GM18505 (cell line): Measurements from ENCODE around the gene DCUN1D3.

Experiments
- ATAC-seq: cut with Tn5 transposase; IDR thresholded peaks from one replicate; pipeline ENCODE4 v1.9.1; 2021; ENCODE audit not compliant: unreplicated experiment
- POLR2A ChIP-seq: IDR thresholded peaks from 4 replicates; pipeline ENCODE4 v1.6.1; 2011; ENCODE audit warnings: borderline replicate concordance; ENCODE audit not compliant: insufficient read depth, insufficient read length; ENCODE audit errors: extremely low read depth

Gene DCUN1D3

GRCh38 chr16:20839504-20839903 is 60.7 kb downstream of the DCUN1D3 start:
- ATAC-seq = no peak

GRCh38 chr16:20838240-20838639 is 61.9 kb downstream of the DCUN1D3 start:
- ATAC-seq = no peak
- TF ChIP-seq POLR2A = no peak

More at GRCh38 chr16:20839504-20839903, 60.7 kb downstream of the DCUN1D3 start:
- TF ChIP-seq POLR2A = no peak

DNA sequence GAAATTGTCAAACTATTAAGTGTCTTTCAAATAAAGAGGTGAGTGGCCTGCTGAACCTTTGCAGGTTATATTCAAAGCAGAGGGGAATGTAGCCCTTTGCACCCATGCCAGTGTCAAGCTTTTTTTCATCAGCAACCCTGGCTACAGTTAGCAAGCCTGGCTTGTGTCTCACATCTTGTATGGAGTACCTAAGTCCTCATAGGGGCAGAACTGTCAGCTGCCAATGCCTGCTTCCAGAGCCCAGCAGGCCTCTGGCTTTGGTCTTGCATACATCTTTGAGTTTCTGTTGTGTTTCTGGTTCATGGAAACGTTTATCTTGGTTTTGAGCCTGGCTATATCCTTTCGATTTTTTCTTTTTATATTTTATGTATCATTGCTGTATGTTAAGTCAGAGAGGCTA is 67.1 kb downstream of the DCUN1D3 start:
- TF ChIP-seq POLR2A = no peak
- no peak for ATAC-seq

GRCh38 chr16:20830372-20830771 is 69.8 kb downstream of the DCUN1D3 start:
- no peak for TF ChIP-seq POLR2A
- no peak for ATAC-seq

- ATAC-seq = no peak
- no peak for TF ChIP-seq POLR2A
These were observed 70.6 kb downstream of the DCUN1D3 start for GRCh38 chr16:20829536-20829935.

DNA sequence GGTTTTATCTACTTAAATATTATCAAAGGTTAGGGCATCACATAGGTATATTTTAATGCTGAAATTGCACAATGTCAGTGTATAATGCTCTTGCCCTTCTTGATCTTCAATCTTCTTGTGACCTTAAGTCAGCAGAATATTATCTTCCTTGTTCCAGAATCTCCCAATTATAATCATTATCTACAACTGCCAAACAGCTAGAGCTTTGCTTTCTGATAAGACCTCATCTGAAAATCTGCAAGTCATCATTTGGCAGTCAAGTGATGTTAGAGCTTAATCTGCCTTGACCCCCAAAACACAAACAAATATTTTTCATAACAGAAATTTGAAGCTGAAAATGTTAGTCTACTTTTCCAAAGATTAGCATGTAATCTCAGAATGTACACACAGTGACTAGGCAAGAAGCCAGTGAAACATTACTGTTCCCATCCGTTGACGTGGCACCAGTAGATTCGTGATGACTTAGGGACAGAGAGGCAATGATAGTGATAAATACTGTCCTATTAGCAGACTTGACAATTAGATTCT is 74.1 kb downstream of the DCUN1D3 start:
- no peak for ATAC-seq
- no peak for TF ChIP-seq POLR2A

DNA sequence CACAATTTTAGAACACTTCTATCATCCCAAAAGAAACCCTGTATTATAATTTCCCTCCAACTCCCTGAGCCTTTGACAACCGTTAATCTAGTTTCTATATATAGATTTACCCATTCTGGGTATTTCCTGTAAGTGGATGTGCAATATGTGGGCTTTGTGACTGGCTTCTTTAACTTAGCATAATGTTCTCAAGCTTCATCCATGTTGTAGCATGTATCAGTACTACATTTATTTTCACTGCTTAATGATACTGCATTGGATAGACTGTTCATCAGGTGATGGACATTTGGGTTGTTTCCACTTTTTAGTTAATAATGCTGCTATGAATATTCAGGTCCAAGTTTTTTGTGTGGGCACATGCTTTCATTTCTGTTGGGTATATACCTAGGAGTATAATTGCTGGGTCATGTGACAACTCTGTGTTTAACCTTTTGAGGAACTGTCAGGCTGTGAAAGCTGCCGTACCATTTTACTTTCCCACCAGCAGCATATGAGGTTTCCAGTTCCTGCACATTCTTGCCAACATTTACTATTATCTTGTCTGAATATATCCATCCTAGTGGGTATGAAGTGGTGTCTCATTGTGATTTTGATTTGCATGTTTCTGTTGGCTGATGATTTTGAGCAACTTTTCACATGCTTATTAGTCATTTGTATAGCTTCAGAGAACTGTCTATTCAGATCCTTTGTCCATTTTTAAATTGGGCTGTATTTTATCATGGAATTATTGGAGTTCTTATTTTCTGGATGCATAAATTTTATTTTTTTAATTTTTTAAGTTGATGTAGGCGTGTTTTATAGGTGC is 77.4 kb downstream of the DCUN1D3 start:
- no peak for ATAC-seq
- TF ChIP-seq POLR2A = no peak

DNA sequence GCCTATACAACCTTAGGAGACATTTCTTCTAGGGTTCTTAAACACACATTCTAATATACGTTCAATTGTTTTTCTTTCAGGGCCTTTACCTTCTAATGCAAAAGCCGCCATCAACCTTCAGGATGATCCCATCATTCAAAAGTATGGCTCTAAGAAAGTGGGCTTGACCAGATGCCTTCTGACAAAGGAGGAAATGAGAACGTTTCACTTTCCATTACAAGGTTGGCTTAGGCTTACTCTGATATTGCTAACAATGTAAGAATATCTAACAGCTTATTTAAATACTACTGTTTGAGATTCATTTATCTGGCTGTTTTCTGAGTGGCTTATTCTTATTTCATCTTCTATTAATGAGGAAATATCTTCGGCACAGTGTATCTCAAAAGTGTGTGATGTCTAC is 78.5 kb downstream of the DCUN1D3 start:
- ATAC-seq = no peak
- TF ChIP-seq POLR2A = no peak

GRCh38 chr16:20818929-20819585 is 81.1 kb downstream of the DCUN1D3 start:
- no peak for ATAC-seq

DNA sequence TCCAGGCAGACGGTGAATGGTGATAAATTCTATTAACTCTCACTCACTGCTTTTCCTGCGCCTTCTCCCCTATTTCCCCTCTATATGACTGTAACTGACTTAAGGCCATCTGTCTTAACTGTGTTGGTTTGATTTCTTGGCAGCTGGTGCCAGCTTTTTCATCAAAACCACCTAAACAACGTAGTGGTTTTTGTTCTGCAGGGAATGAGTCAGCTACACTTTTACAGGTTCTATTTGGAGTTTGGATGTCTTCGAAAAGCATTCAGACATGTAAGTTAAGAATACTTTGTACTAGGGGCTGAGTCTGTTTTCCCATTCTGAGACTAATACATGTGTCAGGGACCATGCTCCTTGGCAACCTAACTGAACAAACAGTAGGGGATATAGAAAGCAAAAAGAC is 85.4 kb downstream of the DCUN1D3 start:
- ATAC-seq = no peak
- no peak for TF ChIP-seq POLR2A

More at GRCh38 chr16:20818929-20819585, 81.1 kb downstream of the DCUN1D3 start:
- no peak for TF ChIP-seq POLR2A

DNA sequence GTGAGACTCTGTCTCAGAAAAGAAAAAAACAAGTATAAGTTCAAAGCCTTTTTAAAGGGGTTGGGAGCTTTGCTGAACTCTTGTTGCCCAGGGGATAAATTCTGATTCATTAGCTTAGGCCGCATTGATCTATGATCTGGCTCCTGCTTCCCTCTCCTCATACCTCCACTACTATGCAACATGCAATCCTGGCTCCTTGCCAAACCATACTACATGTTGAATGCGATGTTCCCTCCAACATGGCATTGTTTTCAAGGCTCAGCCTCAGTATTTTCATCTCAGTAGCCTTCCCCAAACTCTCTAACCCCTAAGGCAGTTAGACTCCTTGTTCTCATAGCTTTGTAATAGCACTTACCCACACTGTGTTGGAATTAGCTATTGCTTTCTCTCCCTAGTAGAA is 87.6 kb downstream of the DCUN1D3 start:
- no peak for TF ChIP-seq POLR2A
- ATAC-seq = no peak

DNA sequence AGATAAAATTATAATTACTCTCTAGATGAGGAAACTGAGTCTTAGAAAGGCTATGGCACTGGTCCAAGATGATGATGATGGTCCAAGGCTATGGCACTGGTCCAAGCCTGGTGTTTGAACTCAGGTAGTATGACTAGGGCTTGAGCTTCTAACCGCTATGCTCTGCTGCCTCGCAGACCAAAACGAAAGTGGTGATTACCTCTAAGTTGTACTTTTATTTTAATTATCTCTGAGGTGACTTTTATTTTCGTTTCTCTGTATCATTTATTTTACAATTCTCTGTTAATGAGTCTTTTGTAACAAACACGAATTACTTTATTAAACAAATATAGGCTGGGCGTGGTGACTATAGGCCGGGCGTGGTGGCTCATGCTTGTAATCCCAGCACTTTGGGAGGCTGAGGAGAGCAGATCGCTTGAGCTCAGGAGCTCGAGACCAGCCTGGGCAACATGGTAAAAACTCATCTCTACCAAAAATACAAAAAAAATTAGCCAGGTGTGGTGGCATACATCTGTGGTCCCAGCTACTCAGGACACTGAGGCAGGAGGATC is 88.2 kb downstream of the DCUN1D3 start:
- ATAC-seq = no peak
- TF ChIP-seq POLR2A = no peak

DNA sequence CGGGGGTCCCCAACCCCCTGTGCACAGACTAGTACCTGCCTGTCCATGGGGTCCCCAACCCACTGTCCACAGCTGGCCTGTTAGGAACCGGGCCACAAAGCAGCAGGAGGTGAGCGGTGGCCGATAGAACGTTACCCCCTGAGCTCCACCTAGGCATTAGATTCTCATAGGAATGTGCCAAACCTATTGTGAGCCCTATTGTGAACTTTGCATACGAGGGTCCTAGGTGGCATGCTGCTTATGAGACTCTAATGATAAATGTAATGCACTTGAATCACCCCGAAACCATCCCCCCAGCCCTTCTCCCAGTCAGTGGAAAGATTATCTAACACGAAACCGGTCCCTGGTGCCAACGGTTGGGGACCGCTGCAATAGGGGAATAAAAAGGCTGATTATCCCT is 92.3 kb downstream of the DCUN1D3 start:
- no peak for TF ChIP-seq POLR2A
- no peak for ATAC-seq
